CD4-positive, CD25-positive, alpha-beta regulatory T cell (primary cell): Measurements from ENCODE around the gene SIM2. TPM values are rescaled to one million over a fixed set of nuclear protein-coding genes. Genes with fewer than 3 reads are reported as not detected.
"Not testable (repeated sequence)": the region's sequence is repeated elsewhere in the genome, so short reads cannot be mapped to it uniquely, and the experiment has no call there.

Experiments used
- ATAC-seq, 2 donors: fragments of 150-1000 bp; cut with Tn5 transposase; one replicate each; pipeline ENCODE4 v1.10.0; 2021; ENCODE audit warnings: low read depth in 2 of 2, moderate number of reproducible peaks in 2 of 2, moderate library complexity in 1 of 2
- DNase-seq, 3 donors: peaks; one replicate each; pipeline versions ENCODE4 v3.0.0 to v3.0.0-alpha.2; 2012 to 2022; ENCODE audit warnings: mixed read lengths in 1 of 3
- H3K27ac ChIP-seq: one replicate; pipeline ENCODE4 v1.7.0; 2013; ENCODE audit warnings: mild to moderate bottlenecking, low read length; ENCODE audit not compliant: insufficient read depth, poor library complexity, severe bottlenecking
- H3K27me3 ChIP-seq: one replicate; pipeline ENCODE4 v1.7.0; 2013; ENCODE audit warnings: low read length; ENCODE audit not compliant: control insufficient read depth, insufficient read depth
- H3K36me3 ChIP-seq: one replicate; pipeline ENCODE4 v1.7.0; 2013; ENCODE audit warnings: mild to moderate bottlenecking, low read length, moderate library complexity; ENCODE audit not compliant: control insufficient read depth, insufficient read depth
- H3K4me1 ChIP-seq: 2 replicates; pipeline ENCODE4 v1.7.0; 2013; ENCODE audit warnings: mild to moderate bottlenecking, low read length; ENCODE audit not compliant: insufficient read depth, control insufficient read depth, poor library complexity, severe bottlenecking
- H3K4me3 ChIP-seq: one replicate; pipeline ENCODE4 v1.7.0; 2013; ENCODE audit warnings: low read depth, mild to moderate bottlenecking, low read length, moderate library complexity
- H3K9me3 ChIP-seq, 2 experiments: 1 replicate in 1 of 2; 2 replicates in 1 of 2; pipeline ENCODE4 v1.7.0; 2013; ENCODE audit warnings: low read length in 2 of 2, mild to moderate bottlenecking in 1 of 2, moderate library complexity in 1 of 2; ENCODE audit not compliant: control insufficient read depth in 2 of 2
- H3K27ac Mint-ChIP-seq, 3 donors: one replicate each; pipeline ENCODE4 v1.8.0; 2020 to 2022; ENCODE audit warnings: mild to moderate bottlenecking in 3 of 3, mixed read lengths in 3 of 3, moderate library complexity in 2 of 3
- H3K27me3 Mint-ChIP-seq: one replicate; pipeline ENCODE4 v1.8.0; 2022; ENCODE audit warnings: mild to moderate bottlenecking, mixed read lengths
- H3K36me3 Mint-ChIP-seq: one replicate; pipeline ENCODE4 v1.8.0; 2020; ENCODE audit warnings: mixed read lengths
- H3K4me1 Mint-ChIP-seq, 4 donors: one replicate each; pipeline ENCODE4 v1.8.0; 2020 to 2022; ENCODE audit warnings: mixed read lengths in 4 of 4, mild to moderate bottlenecking in 1 of 4
- H3K4me3 Mint-ChIP-seq, 4 donors: one replicate each; pipeline ENCODE4 v1.8.0; 2020 to 2022; ENCODE audit warnings: mild to moderate bottlenecking in 4 of 4, mixed read lengths in 4 of 4, moderate library complexity in 3 of 4
- H3K9me3 Mint-ChIP-seq, 7 donors: one replicate each; pipeline ENCODE4 v1.8.0; 2020 to 2022; ENCODE audit warnings: mixed read lengths in 7 of 7, mild to moderate bottlenecking in 3 of 7, moderate library complexity in 2 of 7
- polyA plus RNA-seq, 4 donors: library from polyadenylated mRNA; unstranded; fragments of 300-500 nt; fragmentation: Illumina TruSeq; gene quantifications; one replicate each; pipeline ENCODE4 v1.2.3, GENCODE V29; 2021
- total RNA-seq: library from RNA; stranded (reverse); gene quantifications from one replicate; pipeline ENCODE4 v1.2.3, GENCODE V29; 2022

SIM2 gene
- total and polyA plus RNA-seq, 5 donors from 2014 or later: 0.03 to 0.18 TPM; not detected in 3

GRCh38 chr21:36661511-36662309 is 37.2 kb upstream of the SIM2 start:
- no peaks in the 10 kb centered on the region for H3K36me3 ChIP-seq
- H3K36me3 Mint-ChIP-seq: no peaks in the 10 kb centered on the region
- H3K9me3 ChIP-seq: no peaks in the 10 kb centered on the region
- H3K27me3 ChIP-seq: no peaks in the 10 kb centered on the region
- no peak overlapping the region for H3K4me3 ChIP-seq
- DNase-seq: no peak
- ATAC-seq: no peak
- no peak overlapping the region for H3K27ac Mint-ChIP-seq
- no peaks in the 10 kb centered on the region for H3K9me3 Mint-ChIP-seq
- H3K4me1 ChIP-seq: no peaks in the 10 kb centered on the region
- H3K4me1 Mint-ChIP-seq: no peaks in the 10 kb centered on the region
- peaks cover 19% of the 10 kb centered on the region for H3K27me3 Mint-ChIP-seq
- no peak overlapping the region for H3K4me3 Mint-ChIP-seq
- no peak overlapping the region for H3K27ac ChIP-seq

- H3K27ac Mint-ChIP-seq: no peak overlapping the region
- H3K9me3 ChIP-seq: no peaks in the 10 kb centered on the region
- no peak overlapping the region for H3K4me3 Mint-ChIP-seq
- H3K27me3 ChIP-seq: no peaks in the 10 kb centered on the region
- no peak overlapping the region for H3K27ac ChIP-seq
- no peak for DNase-seq
- no peaks in the 10 kb centered on the region for H3K4me1 Mint-ChIP-seq
- H3K27me3 Mint-ChIP-seq: peaks cover 20% of the 10 kb centered on the region
- no peaks in the 10 kb centered on the region for H3K9me3 Mint-ChIP-seq
- no peak for ATAC-seq
- H3K36me3 Mint-ChIP-seq: no peaks in the 10 kb centered on the region
- H3K36me3 ChIP-seq: no peaks in the 10 kb centered on the region
- no peaks in the 10 kb centered on the region for H3K4me1 ChIP-seq
- no peak overlapping the region for H3K4me3 ChIP-seq
These were observed 35.7 kb upstream of the SIM2 start for GRCh38 chr21:36663033-36663855.

- ATAC-seq (no peak), DNase-seq (no peak)
- Mint-ChIP-seq H3K4me1 (no peaks in the 10 kb centered on the region), H3K27me3 (peaks cover 20% of the 10 kb centered on the region), H3K9me3 (no peaks in the 10 kb centered on the region), H3K4me3 (no peak overlapping the region), H3K27ac (no peak overlapping the region), H3K36me3 (no peaks in the 10 kb centered on the region)
- H3K9me3 ChIP-seq: no peaks in the 10 kb centered on the region
- H3K36me3 ChIP-seq: no peaks in the 10 kb centered on the region
- H3K4me1 ChIP-seq: no peaks in the 10 kb centered on the region
- H3K4me3 ChIP-seq: no peak overlapping the region
- H3K27ac ChIP-seq: no peak overlapping the region
- H3K27me3 ChIP-seq: no peaks in the 10 kb centered on the region
These were observed 34.3 kb upstream of the SIM2 start for GRCh38 chr21:36664662-36664990.

GRCh38 chr21:36665806-36666205 is 33.1 kb upstream of the SIM2 start:
- Mint-ChIP-seq H3K27ac (no peak overlapping the region), H3K27me3 (peaks cover 20% of the 10 kb centered on the region), H3K9me3 (peaks cover 0 to 4% (median 0%) of the 10 kb centered on the region in 7 donors), H3K4me3 (no peak overlapping the region), H3K36me3 (no peaks in the 10 kb centered on the region), H3K4me1 (no peaks in the 10 kb centered on the region)
- no peak for ATAC-seq
- no peaks in the 10 kb centered on the region for H3K4me1 ChIP-seq
- DNase-seq: no peak
- H3K36me3 ChIP-seq: no peaks in the 10 kb centered on the region
- no peak overlapping the region for H3K27ac ChIP-seq
- no peak overlapping the region for H3K4me3 ChIP-seq
- H3K9me3 ChIP-seq: no peaks in the 10 kb centered on the region
- H3K27me3 ChIP-seq: no peaks in the 10 kb centered on the region

- no peak overlapping the region for H3K4me3 ChIP-seq
- ATAC-seq (no peak), DNase-seq (no peak)
- H3K36me3 ChIP-seq: no peaks in the 10 kb centered on the region
- no peak overlapping the region for H3K27ac ChIP-seq
- Mint-ChIP-seq H3K9me3 (peaks cover 0 to 4% (median 0%) of the 10 kb centered on the region in 7 donors), H3K27me3 (peaks cover 12% of the 10 kb centered on the region), H3K4me1 (no peaks in the 10 kb centered on the region), H3K27ac (no peak overlapping the region), H3K36me3 (no peaks in the 10 kb centered on the region), H3K4me3 (no peak overlapping the region)
- H3K4me1 ChIP-seq: no peaks in the 10 kb centered on the region
- no peaks in the 10 kb centered on the region for H3K9me3 ChIP-seq
- H3K27me3 ChIP-seq: no peaks in the 10 kb centered on the region
These were observed 30.2 kb upstream of the SIM2 start for GRCh38 chr21:36668713-36669112.

GRCh38 chr21:36671836-36672235 is 27.1 kb upstream of the SIM2 start:
- ATAC-seq: no peak
- Mint-ChIP-seq H3K27me3 (peaks cover under 1% of the 10 kb centered on the region), H3K9me3 (peaks cover 0 to 4% (median 0%) of the 10 kb centered on the region in 7 donors), H3K27ac (no peak overlapping the region), H3K4me1 (no peaks in the 10 kb centered on the region), H3K36me3 (no peaks in the 10 kb centered on the region), H3K4me3 (no peak overlapping the region)
- Histone ChIP-seq H3K27me3 (peaks cover 2% of the 10 kb centered on the region), H3K4me3 (no peak overlapping the region), H3K9me3 (no peaks in the 10 kb centered on the region), H3K4me1 (no peaks in the 10 kb centered on the region), H3K36me3 (no peaks in the 10 kb centered on the region), H3K27ac (no peak overlapping the region)
- no peak for DNase-seq

GRCh38 chr21:36672296-36672695 is 26.6 kb upstream of the SIM2 start:
- H3K4me3 Mint-ChIP-seq, H3K9me3 Mint-ChIP-seq, H3K4me1 Mint-ChIP-seq, H3K27me3 Mint-ChIP-seq, DNase-seq, H3K36me3 ChIP-seq, H3K4me3 ChIP-seq, H3K27me3 ChIP-seq, H3K27ac ChIP-seq, H3K9me3 ChIP-seq, H3K27ac Mint-ChIP-seq, ATAC-seq, H3K36me3 Mint-ChIP-seq, H3K4me1 ChIP-seq: not testable (repeated sequence)
